HG02610 (cell line): Measurements from ENCODE around the gene OR2A1.
"Not testable (repeated sequence)": the region's sequence is repeated elsewhere in the genome, so short reads cannot be mapped to it uniquely, and the experiment has no call there.

Experiments
- ATAC-seq: cut with Tn5 transposase; IDR thresholded peaks from one replicate; pipeline ENCODE4 v1.9.1; 2021; ENCODE audit warnings: mild to moderate bottlenecking, moderate library complexity; ENCODE audit not compliant: unreplicated experiment

The OR2A1 gene

GRCh38 chr7:144321677-144322206 is 9.5 kb downstream of the OR2A1 start:
- ATAC-seq: not testable (repeated sequence)

- ATAC-seq: not testable (repeated sequence)
Measured at GRCh38 chr7:144323359-144323758, 11.1 kb downstream of the OR2A1 start.

GRCh38 chr7:144325868-144326267 is 13.6 kb downstream of the OR2A1 start:
- not testable (repeated sequence) for ATAC-seq

GRCh38 chr7:144330044-144330443 is 17.8 kb downstream of the OR2A1 start:
- not testable (repeated sequence) for ATAC-seq

GRCh38 chr7:144331221-144331995 is 19.2 kb downstream of the OR2A1 start:
- peak; percentile 65 for ATAC-seq

- not testable (repeated sequence) for ATAC-seq
Measured at GRCh38 chr7:144331996-144332288, 19.7 kb downstream of the OR2A1 start.

- peak; percentile 73 for ATAC-seq
Measured at GRCh38 chr7:144348625-144349024, 36.4 kb downstream of the OR2A1 start.

GRCh38 chr7:144351667-144352066 is 39.4 kb downstream of the OR2A1 start:
- not testable (repeated sequence) for ATAC-seq

- ATAC-seq: peak; percentile 73
Measured at GRCh38 chr7:144355176-144355822, 43.1 kb downstream of the OR2A1 start, which contains the start of gene ARHGEF5. ARHGEF5 (plus strand) TSS chr7:144355402; CDS start chr7:144362670, 7,268 bp downstream.

GRCh38 chr7:144356185-144356584 is 44.0 kb downstream of the OR2A1 start:
- ATAC-seq: not testable (repeated sequence)

- ATAC-seq: not testable (repeated sequence)
Measured at GRCh38 chr7:144356860-144357259, 44.6 kb downstream of the OR2A1 start.

GRCh38 chr7:144362061-144362460 is 49.8 kb downstream of the OR2A1 start:
- not testable (repeated sequence) for ATAC-seq

- not testable (repeated sequence) for ATAC-seq
Measured at GRCh38 chr7:144365523-144365922, 53.3 kb downstream of the OR2A1 start.

GRCh38 chr7:144367250-144367649 is 55.0 kb downstream of the OR2A1 start:
- ATAC-seq: not testable (repeated sequence)

GRCh38 chr7:144369221-144369620 is 57.0 kb downstream of the OR2A1 start:
- ATAC-seq: peak; percentile 36
